HG03039 (cell line): Measurements from ENCODE around the gene MINDY3.

Experiments used
- ATAC-seq: cut with Tn5 transposase; IDR thresholded peaks from one replicate; pipeline ENCODE4 v1.9.1; 2021; ENCODE audit warnings: mild to moderate bottlenecking, moderate library complexity; ENCODE audit not compliant: unreplicated experiment

MINDY3 gene

GRCh38 chr10:15808204-15808797, 52.0 kb downstream of the MINDY3 start:
- no peak for ATAC-seq

GRCh38 chr10:15805395-15806058, 54.8 kb downstream of the MINDY3 start:
- ATAC-seq: no peak

- ATAC-seq: no peak
These were observed 56.2 kb downstream of the MINDY3 start for GRCh38 chr10:15804109-15804508.

GRCh38 chr10:15802375-15802949, 57.8 kb downstream of the MINDY3 start:
- ATAC-seq: no peak

- no peak for ATAC-seq
These were observed 58.7 kb downstream of the MINDY3 start for GRCh38 chr10:15801641-15802040.

- no peak for ATAC-seq
These were observed 59.2 kb downstream of the MINDY3 start for GRCh38 chr10:15801147-15801546.

GRCh38 chr10:15797346-15797745, 63.0 kb downstream of the MINDY3 start:
- ATAC-seq: no peak

GRCh38 chr10:15796762-15797161, 63.5 kb downstream of the MINDY3 start:
- no peak for ATAC-seq

- ATAC-seq: no peak
These were observed 64.1 kb downstream of the MINDY3 start for GRCh38 chr10:15796098-15796759.

GRCh38 chr10:15795036-15795792, 65.1 kb downstream of the MINDY3 start:
- ATAC-seq: no peak

GRCh38 chr10:15794569-15794968, 65.7 kb downstream of the MINDY3 start:
- no peak for ATAC-seq

GRCh38 chr10:15793664-15794063, 66.6 kb downstream of the MINDY3 start:
- no peak for ATAC-seq

- ATAC-seq: no peak
These were observed 67.5 kb downstream of the MINDY3 start for GRCh38 chr10:15792777-15793176.

GRCh38 chr10:15791816-15792524, 68.3 kb downstream of the MINDY3 start:
- ATAC-seq: no peak

- ATAC-seq: no peak
These were observed 70.3 kb downstream of the MINDY3 start for GRCh38 chr10:15789793-15790525.

- no peak for ATAC-seq
These were observed 72.9 kb downstream of the MINDY3 start for GRCh38 chr10:15787426-15787825.

GRCh38 chr10:15784662-15785300, 75.5 kb downstream of the MINDY3 start:
- no peak for ATAC-seq

- ATAC-seq: no peak
These were observed 76.2 kb downstream of the MINDY3 start for GRCh38 chr10:15783941-15784636.

- ATAC-seq: no peak
These were observed 77.5 kb downstream of the MINDY3 start for GRCh38 chr10:15782851-15783250.
